SU-DHL-6 (cell line): ENCODE measurements around the gene EXOC3L4.

Source experiments
- H2AFZ ChIP-seq: fragments of 200-600 bp; sonication (generic); 2 replicates; pipeline ENCODE4 v1.6.1; 2014; ENCODE audit warnings: low read depth, mild to moderate bottlenecking, moderate library complexity, mixed read lengths, antibody characterized with exemption, low read length; ENCODE audit not compliant: severe bottlenecking
- H3F3A ChIP-seq: fragments of 200-600 bp; shearing (Covaris generic); 2 replicates; pipeline ENCODE4 v1.6.0; 2016; ENCODE audit warnings: antibody characterized with exemption, mild to moderate bottlenecking; ENCODE audit not compliant: insufficient read depth
- H3K27ac ChIP-seq: fragments of 200-600 bp; sonication (generic); 2 replicates; pipeline ENCODE4 v1.5.1; 2016; ENCODE audit warnings: low read depth, mild to moderate bottlenecking, low read length, moderate library complexity, mixed read lengths
- H3K27me3 ChIP-seq: fragments of 200-600 bp; sonication (generic), shearing (Covaris generic); 2 replicates; pipeline ENCODE4 v1.6.0; 2014; ENCODE audit warnings: mild to moderate bottlenecking, low read length
- H3K36me3 ChIP-seq: fragments of 200-600 bp; sonication (generic); 2 replicates; pipeline ENCODE4 v1.6.1; 2014; ENCODE audit warnings: mild to moderate bottlenecking, low read length, mixed read lengths
- H3K4me2 ChIP-seq: fragments of 300-600, 200-600 bp; shearing (Covaris generic), sonication (generic); 2 replicates; pipeline ENCODE4 v1.6.0; 2014; ENCODE audit warnings: low read length, low read depth, mild to moderate bottlenecking; ENCODE audit not compliant: poor library complexity, severe bottlenecking
- H3K4me3 ChIP-seq: fragments of 200-600 bp; sonication (generic); 2 replicates; pipeline ENCODE4 v1.5.1; 2014; ENCODE audit warnings: antibody characterized with exemption, low read length, mild to moderate bottlenecking, mixed read lengths; ENCODE audit not compliant: insufficient read depth, poor library complexity, severe bottlenecking
- H3K79me2 ChIP-seq: fragments of 200-600 bp; sonication (generic); 2 replicates; pipeline ENCODE4 v1.6.1; 2014; ENCODE audit warnings: mild to moderate bottlenecking, low read length, moderate library complexity; ENCODE audit not compliant: insufficient read depth
- H3K9ac ChIP-seq: fragments of 200-600 bp; sonication (generic); 2 replicates; pipeline ENCODE4 v1.7.0; 2014; ENCODE audit warnings: mild to moderate bottlenecking, low read length
- H3K9me2 ChIP-seq: fragments of 200-600 bp; sonication (generic); replicated peaks from 2 replicates; pipeline ENCODE4 v1.6.1; 2014; ENCODE audit warnings: low read length; ENCODE audit not compliant: insufficient read depth
- H3K9me3 ChIP-seq: fragments of 200-600 bp; sonication (generic); 2 replicates; pipeline ENCODE4 v1.6.1; 2014; ENCODE audit warnings: low read length, mixed read lengths; ENCODE audit not compliant: insufficient read depth
- H4K20me1 ChIP-seq: fragments of 200-600 bp; sonication (generic); 2 replicates; pipeline ENCODE4 v1.6.1; 2014; ENCODE audit warnings: low read depth, mild to moderate bottlenecking, antibody characterized with exemption, low read length, moderate library complexity, mixed read lengths
- EZH2phosphoT487 ChIP-seq: fragments of 200-600 bp; sonication (generic), shearing (Covaris generic); conservative IDR thresholded peaks from 2 replicates; pipeline ENCODE4 v1.6.1; 2018; ENCODE audit warnings: mild to moderate bottlenecking, antibody characterized with exemption, low read length, moderate library complexity, mixed read lengths
- TF ChIP-seq, protein P1 (sequence below): fragments of 200-600 bp; sonication (generic); IDR thresholded peaks from one replicate; pipeline ENCODE4 v1.5.1; 2017; ENCODE audit warnings: antibody characterized with exemption, mild to moderate bottlenecking, low read length, moderate library complexity; ENCODE audit not compliant: insufficient read depth, poor library complexity, severe bottlenecking

EXOC3L4 gene

DNA sequence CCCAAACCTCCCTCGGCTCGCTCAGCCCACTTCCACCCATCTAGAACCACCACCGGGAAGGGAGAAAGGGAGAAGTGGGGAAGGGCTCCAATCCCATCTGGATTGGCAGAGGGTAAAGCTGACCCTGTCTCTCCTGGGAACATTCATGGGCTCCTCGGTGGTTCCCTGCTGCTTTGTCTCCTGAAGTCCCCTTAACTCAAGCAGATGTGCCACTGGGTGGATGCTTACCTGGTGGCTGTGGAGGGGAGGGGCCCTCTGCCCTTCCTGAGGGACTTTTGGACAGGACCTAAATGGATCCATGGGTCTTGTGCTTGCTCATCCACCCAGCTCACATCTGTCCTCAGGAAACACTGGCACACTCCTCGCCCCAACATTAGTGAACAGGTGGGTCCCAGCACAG is 35.0 kb upstream of the EXOC3L4 start:
- Histone ChIP-seq H4K20me1 (no peaks in the 10 kb centered on the region), H3K79me2 (no peaks in the 10 kb centered on the region), H3K4me3 (no peak overlapping the region), H3K9me3 (no peaks in the 10 kb centered on the region), H3K9me2 (no peaks in the 10 kb centered on the region), H2AFZ (no peak overlapping the region), H3K36me3 (no peaks in the 10 kb centered on the region), H3F3A (no peaks in the 10 kb centered on the region), H3K27me3 (no peaks in the 10 kb centered on the region), H3K27ac (no peak overlapping the region), H3K9ac (no peak overlapping the region), H3K4me2 (no peak overlapping the region)
- no peak for TF ChIP-seq EZH2phosphoT487
- TF ChIP-seq, protein P1, sequence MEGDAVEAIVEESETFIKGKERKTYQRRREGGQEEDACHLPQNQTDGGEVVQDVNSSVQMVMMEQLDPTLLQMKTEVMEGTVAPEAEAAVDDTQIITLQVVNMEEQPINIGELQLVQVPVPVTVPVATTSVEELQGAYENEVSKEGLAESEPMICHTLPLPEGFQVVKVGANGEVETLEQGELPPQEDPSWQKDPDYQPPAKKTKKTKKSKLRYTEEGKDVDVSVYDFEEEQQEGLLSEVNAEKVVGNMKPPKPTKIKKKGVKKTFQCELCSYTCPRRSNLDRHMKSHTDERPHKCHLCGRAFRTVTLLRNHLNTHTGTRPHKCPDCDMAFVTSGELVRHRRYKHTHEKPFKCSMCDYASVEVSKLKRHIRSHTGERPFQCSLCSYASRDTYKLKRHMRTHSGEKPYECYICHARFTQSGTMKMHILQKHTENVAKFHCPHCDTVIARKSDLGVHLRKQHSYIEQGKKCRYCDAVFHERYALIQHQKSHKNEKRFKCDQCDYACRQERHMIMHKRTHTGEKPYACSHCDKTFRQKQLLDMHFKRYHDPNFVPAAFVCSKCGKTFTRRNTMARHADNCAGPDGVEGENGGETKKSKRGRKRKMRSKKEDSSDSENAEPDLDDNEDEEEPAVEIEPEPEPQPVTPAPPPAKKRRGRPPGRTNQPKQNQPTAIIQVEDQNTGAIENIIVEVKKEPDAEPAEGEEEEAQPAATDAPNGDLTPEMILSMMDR, result no peak

DNA sequence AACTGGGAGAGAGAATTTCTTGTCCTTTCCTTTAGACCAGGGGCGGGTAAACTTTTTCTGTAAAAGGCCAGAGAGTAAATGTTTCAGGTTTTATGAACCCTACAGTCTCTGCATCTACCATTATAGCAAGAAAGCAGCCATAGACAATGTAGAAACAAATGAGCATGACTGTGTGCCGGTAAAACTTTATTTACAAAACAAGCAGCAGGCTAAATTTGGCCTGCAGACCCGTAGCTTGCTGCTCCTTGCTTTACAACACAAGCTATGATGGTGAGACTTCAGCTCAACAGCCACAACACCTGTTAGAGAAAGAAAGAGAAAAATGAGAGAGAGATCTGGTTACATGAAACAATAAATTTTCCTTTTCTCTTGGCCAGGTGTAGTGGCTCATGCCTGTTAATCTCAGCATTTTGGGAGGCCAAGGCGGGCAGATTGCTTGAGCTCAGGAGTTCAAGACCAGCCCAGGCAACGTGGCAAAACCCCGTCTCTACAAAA is 33.0 kb upstream of the EXOC3L4 start:
- H3K27me3 ChIP-seq, result no peaks in the 10 kb centered on the region
- TF ChIP-seq, protein P1, result no peak
- no peak for TF ChIP-seq EZH2phosphoT487
- H4K20me1 ChIP-seq, result no peaks in the 10 kb centered on the region
- no peak overlapping the region for H2AFZ ChIP-seq
- H3K9ac ChIP-seq, result no peak overlapping the region
- H3K27ac ChIP-seq, result no peak overlapping the region
- H3K36me3 ChIP-seq, result no peaks in the 10 kb centered on the region
- H3K4me3 ChIP-seq, result no peak overlapping the region
- H3K9me3 ChIP-seq, result no peaks in the 10 kb centered on the region
- no peak overlapping the region for H3K4me2 ChIP-seq
- H3F3A ChIP-seq, result no peaks in the 10 kb centered on the region
- no peaks in the 10 kb centered on the region for H3K9me2 ChIP-seq
- H3K79me2 ChIP-seq, result no peaks in the 10 kb centered on the region

DNA sequence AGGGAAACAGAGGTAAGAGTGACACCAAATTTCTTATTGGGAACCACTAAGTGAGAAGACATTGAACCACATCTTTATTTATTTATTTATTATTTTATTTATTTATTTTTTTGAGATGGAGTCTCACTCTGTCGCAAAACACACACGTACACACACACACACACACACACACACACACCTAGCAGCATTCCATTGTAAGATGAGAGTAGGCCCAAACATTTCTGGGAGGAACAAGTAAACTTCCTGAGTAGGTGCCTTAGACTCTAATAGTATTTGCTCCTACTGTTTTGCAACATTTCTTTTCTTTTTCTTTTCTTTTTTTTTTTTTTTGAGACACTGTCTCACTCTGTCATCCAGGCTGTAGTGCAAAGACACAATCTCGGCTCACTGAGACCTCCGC is 30.1 kb upstream of the EXOC3L4 start:
- Histone ChIP-seq H4K20me1 (no peaks in the 10 kb centered on the region), H3K9ac (no peak overlapping the region), H3K9me2 (no peaks in the 10 kb centered on the region), H3K4me3 (no peak overlapping the region), H3F3A (no peaks in the 10 kb centered on the region), H3K27ac (no peak overlapping the region), H3K27me3 (no peaks in the 10 kb centered on the region), H2AFZ (no peak overlapping the region), H3K79me2 (no peaks in the 10 kb centered on the region), H3K4me2 (no peak overlapping the region), H3K36me3 (no peaks in the 10 kb centered on the region), H3K9me3 (no peaks in the 10 kb centered on the region)
- TF ChIP-seq, protein P1, result no peak
- TF ChIP-seq EZH2phosphoT487, result no peak
